ENCODE results near the gene BBS4.
A peak's percentile ranks its signal among the peaks of the same experiment; 100 is the strongest.
"Not testable (repeated sequence)": the region's sequence is repeated elsewhere in the genome, so short reads cannot be mapped to it uniquely, and the experiment has no call there.

Gene BBS4

DNA sequence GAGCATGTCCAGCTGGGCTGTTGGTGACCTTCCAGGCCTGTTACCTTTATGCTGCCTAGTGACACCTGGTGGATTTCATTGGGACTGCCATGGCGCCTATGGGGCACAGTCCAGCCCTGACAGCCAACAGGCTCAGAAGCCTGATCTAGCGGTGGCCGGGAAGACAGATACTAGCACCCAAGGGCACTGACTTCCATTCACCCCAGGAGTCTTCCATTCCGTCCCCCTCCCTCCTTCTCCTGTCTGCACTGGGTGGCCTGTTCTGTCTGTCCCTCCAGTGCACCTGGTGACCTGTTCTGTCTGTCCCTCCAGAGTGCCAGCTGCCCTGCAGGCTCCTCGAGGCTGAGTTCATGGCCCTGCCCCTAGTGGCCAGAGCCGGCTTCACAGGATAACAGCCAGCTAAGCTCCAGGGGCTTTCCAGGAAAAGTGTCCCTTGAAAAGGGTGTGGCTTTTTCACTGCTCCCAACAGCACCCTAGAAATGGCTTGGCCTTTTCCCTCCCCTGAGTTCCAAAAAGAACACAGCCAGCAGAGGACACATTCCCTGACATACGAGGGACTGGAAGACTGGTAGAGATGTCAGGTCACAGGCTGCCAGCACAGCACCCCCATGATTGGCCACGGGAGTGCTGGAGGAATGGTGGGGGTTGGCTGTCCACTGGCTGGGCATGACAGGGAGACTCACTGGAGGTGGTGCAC lies 15.2 kb upstream of the BBS4 start:
- peak; percentile 55 for DNase-seq (ENCODE audit: low read depth)
- H3K4me3 ChIP-seq (ENCODE audit: control insufficient read depth, low read depth, low read length) = not testable (repeated sequence)
- TF ChIP-seq, protein P1, sequence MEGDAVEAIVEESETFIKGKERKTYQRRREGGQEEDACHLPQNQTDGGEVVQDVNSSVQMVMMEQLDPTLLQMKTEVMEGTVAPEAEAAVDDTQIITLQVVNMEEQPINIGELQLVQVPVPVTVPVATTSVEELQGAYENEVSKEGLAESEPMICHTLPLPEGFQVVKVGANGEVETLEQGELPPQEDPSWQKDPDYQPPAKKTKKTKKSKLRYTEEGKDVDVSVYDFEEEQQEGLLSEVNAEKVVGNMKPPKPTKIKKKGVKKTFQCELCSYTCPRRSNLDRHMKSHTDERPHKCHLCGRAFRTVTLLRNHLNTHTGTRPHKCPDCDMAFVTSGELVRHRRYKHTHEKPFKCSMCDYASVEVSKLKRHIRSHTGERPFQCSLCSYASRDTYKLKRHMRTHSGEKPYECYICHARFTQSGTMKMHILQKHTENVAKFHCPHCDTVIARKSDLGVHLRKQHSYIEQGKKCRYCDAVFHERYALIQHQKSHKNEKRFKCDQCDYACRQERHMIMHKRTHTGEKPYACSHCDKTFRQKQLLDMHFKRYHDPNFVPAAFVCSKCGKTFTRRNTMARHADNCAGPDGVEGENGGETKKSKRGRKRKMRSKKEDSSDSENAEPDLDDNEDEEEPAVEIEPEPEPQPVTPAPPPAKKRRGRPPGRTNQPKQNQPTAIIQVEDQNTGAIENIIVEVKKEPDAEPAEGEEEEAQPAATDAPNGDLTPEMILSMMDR (conservative IDR thresholded peaks at IDR 0.05; ENCODE audit: control insufficient read depth, insufficient read depth, low read depth, low read length) = peak; percentile 72

DNA sequence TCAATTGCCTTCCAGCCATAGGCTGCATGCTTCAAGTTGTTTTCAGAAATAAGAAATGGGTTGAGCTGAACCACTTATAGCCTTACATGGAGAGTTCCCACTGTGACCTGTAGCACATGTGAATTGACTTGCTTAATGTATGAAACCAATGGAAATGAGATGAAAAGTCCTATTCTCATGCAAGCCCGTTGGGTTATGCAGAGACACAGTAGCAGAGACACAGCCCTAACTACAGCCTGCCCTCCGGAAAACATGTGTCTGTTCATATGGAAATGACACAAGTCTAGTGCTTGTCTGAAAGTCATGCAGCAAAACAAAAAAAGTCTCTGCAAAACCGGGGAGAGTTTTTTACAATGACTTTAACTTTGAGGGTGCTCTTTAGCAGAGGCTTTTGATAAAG lies 14.5 kb upstream of the BBS4 start:
- DNase-seq (ENCODE audit: low read depth) = no peak
- TF ChIP-seq, protein P1 (conservative IDR thresholded peaks at IDR 0.05; ENCODE audit: control insufficient read depth, insufficient read depth, low read depth, low read length) = no peak
- no peak overlapping the region for H3K4me3 ChIP-seq (ENCODE audit: control insufficient read depth, low read depth, low read length)

DNA sequence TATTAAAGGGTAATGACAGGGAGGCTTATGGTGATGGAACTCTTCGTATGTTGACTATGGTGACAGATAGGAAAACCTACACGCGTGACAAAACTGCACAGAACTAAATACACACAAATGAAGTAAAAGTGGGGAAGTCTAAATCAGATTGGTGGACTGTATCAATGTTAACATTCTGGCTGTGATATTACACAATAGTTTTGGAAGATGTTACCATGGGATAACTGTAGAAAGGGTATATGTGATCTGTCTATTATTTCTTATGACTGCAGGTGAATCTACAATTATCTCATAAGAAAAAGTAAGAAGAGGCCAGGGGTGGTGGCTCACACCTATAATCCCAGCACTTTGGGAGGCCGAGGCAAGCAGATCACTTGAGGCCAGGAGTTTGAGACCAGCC lies 9.2 kb upstream of the BBS4 start:
- no peak for DNase-seq (ENCODE audit: low read depth)
- no peak overlapping the region for H3K4me3 ChIP-seq (ENCODE audit: control insufficient read depth, low read depth, low read length)
- TF ChIP-seq, protein P1 (conservative IDR thresholded peaks at IDR 0.05; ENCODE audit: control insufficient read depth, insufficient read depth, low read depth, low read length) = no peak

DNA sequence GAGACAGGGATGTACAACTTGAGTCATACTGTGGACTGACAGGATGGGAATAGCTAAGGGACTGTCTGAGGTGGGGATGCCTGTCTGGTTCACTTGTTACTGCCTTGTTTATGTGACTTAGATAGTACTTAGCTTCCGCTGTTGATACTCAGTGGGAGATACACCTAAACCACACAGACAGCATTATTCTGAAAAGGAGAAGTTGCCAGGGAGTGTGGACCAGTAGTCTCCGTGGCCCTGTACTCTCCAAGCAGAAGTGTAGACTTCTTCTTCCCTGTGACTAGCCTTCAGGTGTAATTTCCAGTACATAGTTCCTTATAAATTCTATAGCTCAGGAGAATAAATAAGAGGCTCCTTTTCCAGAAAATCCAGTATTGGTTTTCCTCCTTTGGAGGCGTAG lies 5.1 kb upstream of the BBS4 start:
- no peak for DNase-seq (ENCODE audit: low read depth)
- H3K4me3 ChIP-seq (ENCODE audit: control insufficient read depth, low read depth, low read length) = no peak overlapping the region

DNA sequence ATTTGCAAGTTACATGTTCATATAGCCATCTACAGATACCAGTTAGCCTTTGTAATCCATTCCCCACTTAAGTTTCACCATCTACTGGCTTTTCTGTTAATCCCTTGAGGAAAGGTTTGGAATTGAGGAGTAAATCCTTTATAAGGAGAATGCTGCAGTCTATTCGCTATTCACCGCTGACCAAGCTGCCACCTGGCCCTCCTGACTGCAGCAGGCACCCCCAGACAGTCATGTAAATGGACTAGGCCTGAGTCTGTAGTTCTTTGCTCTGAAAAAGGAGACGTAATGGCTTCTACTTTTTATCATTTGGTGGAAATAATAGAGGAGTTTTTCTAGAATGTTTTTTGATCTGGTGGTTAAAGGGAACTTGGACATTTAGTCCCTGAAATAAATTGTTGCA lies 3.2 kb upstream of the BBS4 start:
- H3K4me3 ChIP-seq (ENCODE audit: control insufficient read depth, low read depth, low read length) = no peak overlapping the region
- TF ChIP-seq, protein P1 (conservative IDR thresholded peaks at IDR 0.05; ENCODE audit: control insufficient read depth, insufficient read depth, low read depth, low read length) = no peak
- DNase-seq (ENCODE audit: low read depth) = no peak

More for the DNA sequence above, 5.1 kb upstream of the BBS4 start:
- TF ChIP-seq, protein P1 (conservative IDR thresholded peaks at IDR 0.05; ENCODE audit: control insufficient read depth, insufficient read depth, low read depth, low read length) = no peak

DNA sequence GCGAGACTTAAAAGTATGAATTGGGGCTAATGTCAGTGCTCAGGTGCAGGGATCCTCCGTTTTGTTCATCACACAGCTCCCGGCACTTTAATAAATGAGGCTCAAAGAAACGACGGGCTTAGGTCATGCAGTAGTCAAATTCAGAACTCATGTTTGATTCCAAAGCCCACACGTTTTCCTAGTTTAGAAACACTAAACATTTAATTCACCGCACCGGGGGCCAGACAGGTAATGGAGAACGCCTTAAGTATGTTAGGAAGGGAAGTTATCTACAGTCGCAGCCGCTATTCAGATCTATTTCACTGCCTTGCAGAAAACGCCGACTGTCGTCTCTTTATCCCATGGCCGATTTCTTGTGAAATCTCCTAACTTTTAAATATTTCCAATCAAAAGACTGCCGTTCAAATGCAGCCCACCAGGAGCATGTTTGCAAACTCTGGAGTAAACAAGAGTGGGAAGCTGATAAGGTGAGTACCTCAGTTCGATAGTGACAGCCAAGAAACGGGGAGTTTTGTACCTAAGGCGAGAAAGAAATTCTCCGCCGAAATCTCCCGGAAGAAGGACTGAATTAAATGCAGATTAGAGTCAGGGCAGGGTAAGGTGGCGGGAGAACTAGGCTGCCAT lies 594 bp upstream of the BBS4 start:
- DNase-seq (ENCODE audit: low read depth) = no peak
- H3K4me3 ChIP-seq (ENCODE audit: control insufficient read depth, low read depth, low read length) = peak overlapping the region; percentile 64
- TF ChIP-seq, protein P1 (conservative IDR thresholded peaks at IDR 0.05; ENCODE audit: control insufficient read depth, insufficient read depth, low read depth, low read length) = no peak

All from fibroblast of mammary gland (primary cell).